Liver (tissue), 9 donors: ENCODE measurements around the gene ZNF768. TPM values are rescaled to one million over a fixed set of nuclear protein-coding genes. Genes with fewer than 3 reads are reported as not detected.
A peak's percentile ranks its signal among the peaks of the same experiment; 100 is the strongest.

Experiments
- DNase-seq: peaks from one replicate; pipeline ENCODE4 v3.0.0-alpha.2; 2017; ENCODE audit warnings: low spot score
- H3K27ac ChIP-seq, 2 donors: one replicate each; pipeline ENCODE4 v1.7.0; 2013; ENCODE audit warnings: inconsistent platforms in 2 of 2, low read length in 2 of 2, control low read depth in 1 of 2, low read depth in 1 of 2, mild to moderate bottlenecking in 1 of 2
- H3K27me3 ChIP-seq, 4 donors: one replicate each; pipeline versions ENCODE4 v1.6.1 to v1.7.0; 2013; ENCODE audit warnings: low read length in 3 of 4, inconsistent platforms in 1 of 4, mild to moderate bottlenecking in 1 of 4, moderate library complexity in 1 of 4; ENCODE audit not compliant: control insufficient read depth in 4 of 4, insufficient read depth in 4 of 4
- H3K36me3 ChIP-seq, 4 donors: one replicate each; pipeline versions ENCODE4 v1.6.1 to v1.7.0; 2013; ENCODE audit warnings: low read length in 3 of 4, mild to moderate bottlenecking in 3 of 4, low read depth in 1 of 4, moderate library complexity in 1 of 4; ENCODE audit not compliant: control insufficient read depth in 4 of 4, insufficient read depth in 3 of 4
- H3K4me1 ChIP-seq, 4 donors: one replicate each; pipeline versions ENCODE4 v1.6.1 to v1.7.0; 2013; ENCODE audit warnings: low read length in 3 of 4, mild to moderate bottlenecking in 3 of 4, moderate library complexity in 1 of 4; ENCODE audit not compliant: control insufficient read depth in 4 of 4, insufficient read depth in 4 of 4
- H3K4me3 ChIP-seq, 3 donors: one replicate each; pipeline versions ENCODE4 v1.6.1 to v1.7.0; 2013; ENCODE audit warnings: low read length in 3 of 3, control low read depth in 1 of 3, low read depth in 1 of 3, mild to moderate bottlenecking in 1 of 3
- H3K9ac ChIP-seq, 2 donors: one replicate each; pipeline ENCODE4 v1.7.0; 2013; ENCODE audit warnings: low read length in 2 of 2, mild to moderate bottlenecking in 2 of 2, moderate library complexity in 2 of 2, control low read depth in 1 of 2, low read depth in 1 of 2
- H3K9me3 ChIP-seq, 4 donors: one replicate each; pipeline versions ENCODE4 v1.6.1 to v1.7.0; 2013; ENCODE audit warnings: low read length in 3 of 4; ENCODE audit not compliant: control insufficient read depth in 4 of 4
- EGR1 ChIP-seq, 2 donors: IDR thresholded peaks; 2 replicates each; pipeline ENCODE4 v1.6.1; 2016 to 2018; ENCODE audit warnings: antibody characterized with exemption in 2 of 2, low read depth in 2 of 2
- FOXA1 ChIP-seq: IDR thresholded peaks from 2 replicates; pipeline ENCODE4 v1.6.1; 2016; ENCODE audit warnings: antibody characterized with exemption
- FOXA2 ChIP-seq: IDR thresholded peaks from 2 replicates; pipeline ENCODE4 v1.6.1; 2016; ENCODE audit warnings: antibody characterized with exemption
- NR2F2 ChIP-seq: IDR thresholded peaks from 2 replicates; pipeline ENCODE4 v1.6.1; 2016; ENCODE audit warnings: antibody characterized with exemption
- RAD21 ChIP-seq, 2 donors: IDR thresholded peaks; 2 replicates each; pipeline ENCODE4 v1.6.1; 2016; ENCODE audit warnings: antibody characterized with exemption in 2 of 2, mild to moderate bottlenecking in 2 of 2
- TAF1 ChIP-seq: conservative IDR thresholded peaks from 2 replicates; pipeline ENCODE4 v1.6.1; 2016; ENCODE audit warnings: antibody characterized with exemption, mild to moderate bottlenecking
- YY1 ChIP-seq: IDR thresholded peaks from 2 replicates; pipeline ENCODE4 v1.6.1; 2016; ENCODE audit warnings: antibody characterized with exemption, mild to moderate bottlenecking
- WGBS: extraction: QIAGEN DNeasy Blood & Tissue Kit; methylation state at CpG from one replicate; pipeline ENCODE4 v1.1.7; 2013; 5-methylcytosine and 5-hydroxymethylcytosine counted together
- polyA plus RNA-seq, 2 donors: library from polyadenylated mRNA; stranded (reverse) in 1 of 2; unstranded in 1 of 2; fragments of 200-250 nt in 1 of 2; fragments of >200 nt in 1 of 2; fragmentation: Nextera tagmentation in 1 of 2; extraction: Ambion mirVana in 1 of 2; gene quantifications; one replicate each; pipeline versions ENCODE4 v1.2.1 to v1.2.3, GENCODE V29; 2013 to 2015
- total RNA-seq, 2 donors: library from RNA; depleted of rRNA; stranded (reverse); fragments of >200 nt; gene quantifications; one replicate each; pipeline ENCODE4 v1.2.3, GENCODE V29; 2014
- TF ChIP-seq, protein P1 (sequence below): IDR thresholded peaks from 2 replicates; pipeline ENCODE4 v1.6.1; 2016; ENCODE audit warnings: antibody characterized with exemption, mild to moderate bottlenecking
- TF ChIP-seq, protein P2 (sequence below): IDR thresholded peaks from 2 replicates; pipeline ENCODE4 v1.6.1; 2016; ENCODE audit warnings: antibody characterized with exemption
- TF ChIP-seq, protein P3 (sequence below): IDR thresholded peaks from 2 replicates; pipeline ENCODE4 v1.6.1; 2016; ENCODE audit warnings: antibody characterized with exemption
- donor health status: healthy.
- donor health status: healthy.
- donor health status: healthy.
- donor health status: healthy.
- donor health status: healthy.

The ZNF768 gene
- total RNA-seq, result 10 to 100 TPM in 1 of 2 donors, 1 to 10 TPM in 1; 8.9 to 12.8 TPM
- 10 to 100 TPM in 1 of 2 donors, 1 to 10 TPM in 1; 2.2 to 16.9 TPM for polyA plus RNA-seq

DNA sequence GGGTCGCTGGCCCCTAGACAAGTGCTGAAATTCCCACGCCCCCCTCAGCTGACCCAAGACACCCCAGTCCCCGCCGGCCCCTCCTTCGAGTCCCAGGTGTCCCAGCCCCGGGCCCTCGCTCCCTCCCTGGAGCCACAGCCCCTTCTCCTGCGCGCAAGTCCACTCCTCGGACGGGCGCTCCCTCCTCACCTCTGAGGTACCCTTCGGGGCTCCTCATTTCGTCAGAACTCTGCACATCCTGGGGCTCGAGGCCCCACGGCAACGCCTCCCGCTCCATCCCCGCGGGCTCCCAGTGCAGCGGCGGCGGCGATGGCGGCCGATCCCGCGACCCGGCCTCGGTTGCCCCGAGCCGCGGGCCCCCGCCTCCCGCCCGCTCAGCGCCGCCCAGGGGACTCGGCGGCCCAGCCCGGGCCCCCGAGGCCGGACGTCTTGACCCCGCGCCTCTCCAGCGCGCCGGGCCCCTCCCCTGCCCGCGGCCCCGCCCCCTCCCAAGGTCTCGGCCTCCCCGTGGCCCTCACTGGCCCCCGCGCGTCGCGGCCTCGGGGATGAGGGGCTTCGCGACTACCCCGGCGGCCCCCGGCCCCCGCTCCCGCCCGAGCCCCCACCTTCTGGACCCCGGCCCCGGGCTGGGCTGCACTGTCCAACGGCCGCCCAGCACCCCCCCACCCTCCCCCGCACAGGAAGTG, at the start of gene ZNF768:
ZNF768 (minus strand) TSS at position 430 of the 686 bp plus-strand sequence; CDS start at position 277, 153 bp downstream.
- H3K36me3 ChIP-seq, result peaks cover 0 to 2% (median 0%) of the 10 kb centered on the region in 4 donors
- peak; percentile 81 for DNase-seq
- TF ChIP-seq FOXA1, result no peak
- TF ChIP-seq, protein P1, sequence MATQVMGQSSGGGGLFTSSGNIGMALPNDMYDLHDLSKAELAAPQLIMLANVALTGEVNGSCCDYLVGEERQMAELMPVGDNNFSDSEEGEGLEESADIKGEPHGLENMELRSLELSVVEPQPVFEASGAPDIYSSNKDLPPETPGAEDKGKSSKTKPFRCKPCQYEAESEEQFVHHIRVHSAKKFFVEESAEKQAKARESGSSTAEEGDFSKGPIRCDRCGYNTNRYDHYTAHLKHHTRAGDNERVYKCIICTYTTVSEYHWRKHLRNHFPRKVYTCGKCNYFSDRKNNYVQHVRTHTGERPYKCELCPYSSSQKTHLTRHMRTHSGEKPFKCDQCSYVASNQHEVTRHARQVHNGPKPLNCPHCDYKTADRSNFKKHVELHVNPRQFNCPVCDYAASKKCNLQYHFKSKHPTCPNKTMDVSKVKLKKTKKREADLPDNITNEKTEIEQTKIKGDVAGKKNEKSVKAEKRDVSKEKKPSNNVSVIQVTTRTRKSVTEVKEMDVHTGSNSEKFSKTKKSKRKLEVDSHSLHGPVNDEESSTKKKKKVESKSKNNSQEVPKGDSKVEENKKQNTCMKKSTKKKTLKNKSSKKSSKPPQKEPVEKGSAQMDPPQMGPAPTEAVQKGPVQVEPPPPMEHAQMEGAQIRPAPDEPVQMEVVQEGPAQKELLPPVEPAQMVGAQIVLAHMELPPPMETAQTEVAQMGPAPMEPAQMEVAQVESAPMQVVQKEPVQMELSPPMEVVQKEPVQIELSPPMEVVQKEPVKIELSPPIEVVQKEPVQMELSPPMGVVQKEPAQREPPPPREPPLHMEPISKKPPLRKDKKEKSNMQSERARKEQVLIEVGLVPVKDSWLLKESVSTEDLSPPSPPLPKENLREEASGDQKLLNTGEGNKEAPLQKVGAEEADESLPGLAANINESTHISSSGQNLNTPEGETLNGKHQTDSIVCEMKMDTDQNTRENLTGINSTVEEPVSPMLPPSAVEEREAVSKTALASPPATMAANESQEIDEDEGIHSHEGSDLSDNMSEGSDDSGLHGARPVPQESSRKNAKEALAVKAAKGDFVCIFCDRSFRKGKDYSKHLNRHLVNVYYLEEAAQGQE, result peak; percentile 27
- TF ChIP-seq RAD21 (IDR thresholded peaks at IDR 0.05), result no peak
- TF ChIP-seq FOXA2, result no peak
- WGBS, result under 1% methylated on average over 73 of the region's 73 CpGs
- H3K27me3 ChIP-seq, result no peaks in the 10 kb centered on the region
- H3K27ac ChIP-seq, result peak within 1 kb of the TSS; percentile 95 to 99
- peak within 1 kb of the TSS; percentile 75 to 82 (median 81) for H3K4me3 ChIP-seq
- H3K4me1 ChIP-seq, result peaks cover 5 to 56% (median 43%) of the 10 kb centered on the region in 4 donors
- H3K9me3 ChIP-seq, result no peaks in the 10 kb centered on the region
- peak within 1 kb of the TSS; percentile 50 to 52 for H3K9ac ChIP-seq

DNA sequence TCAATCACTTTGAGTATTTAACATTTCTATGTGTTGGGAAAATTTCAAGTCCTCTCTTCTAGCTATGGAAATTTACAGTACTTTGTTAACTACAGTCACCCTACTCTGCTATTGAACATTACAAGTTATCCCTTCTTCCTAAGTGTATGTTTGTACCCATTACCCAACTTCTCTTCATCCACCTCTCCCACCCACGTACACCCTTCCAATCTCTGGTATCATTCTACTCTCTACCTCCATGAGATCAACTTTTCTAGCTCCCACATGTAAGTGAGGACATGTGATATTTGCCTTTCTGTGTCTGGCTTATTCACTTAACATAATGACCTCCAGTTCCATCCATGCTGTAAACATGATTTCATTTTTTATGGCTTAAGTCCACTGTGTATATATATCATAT, 48.3 kb upstream of the ZNF768 start:
- no peak for DNase-seq
- no peak overlapping the region for H3K9ac ChIP-seq
- peaks cover 0 to 3% (median 1%) of the 10 kb centered on the region in 4 donors for H3K36me3 ChIP-seq
- no peaks in the 10 kb centered on the region for H3K9me3 ChIP-seq
- peaks cover 3 to 20% (median 13%) of the 10 kb centered on the region in 4 donors for H3K4me1 ChIP-seq
- TF ChIP-seq, protein P1, result no peak
- TF ChIP-seq EGR1 (IDR thresholded peaks at IDR 0.05; ENCODE audit: low read depth in 2 of 2), result no peak
- TF ChIP-seq YY1, result no peak
- no peak for TF ChIP-seq TAF1
- TF ChIP-seq, protein P2, sequence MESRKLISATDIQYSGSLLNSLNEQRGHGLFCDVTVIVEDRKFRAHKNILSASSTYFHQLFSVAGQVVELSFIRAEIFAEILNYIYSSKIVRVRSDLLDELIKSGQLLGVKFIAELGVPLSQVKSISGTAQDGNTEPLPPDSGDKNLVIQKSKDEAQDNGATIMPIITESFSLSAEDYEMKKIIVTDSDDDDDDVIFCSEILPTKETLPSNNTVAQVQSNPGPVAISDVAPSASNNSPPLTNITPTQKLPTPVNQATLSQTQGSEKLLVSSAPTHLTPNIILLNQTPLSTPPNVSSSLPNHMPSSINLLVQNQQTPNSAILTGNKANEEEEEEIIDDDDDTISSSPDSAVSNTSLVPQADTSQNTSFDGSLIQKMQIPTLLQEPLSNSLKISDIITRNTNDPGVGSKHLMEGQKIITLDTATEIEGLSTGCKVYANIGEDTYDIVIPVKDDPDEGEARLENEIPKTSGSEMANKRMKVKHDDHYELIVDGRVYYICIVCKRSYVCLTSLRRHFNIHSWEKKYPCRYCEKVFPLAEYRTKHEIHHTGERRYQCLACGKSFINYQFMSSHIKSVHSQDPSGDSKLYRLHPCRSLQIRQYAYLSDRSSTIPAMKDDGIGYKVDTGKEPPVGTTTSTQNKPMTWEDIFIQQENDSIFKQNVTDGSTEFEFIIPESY, result no peak
- TF ChIP-seq, protein P3, sequence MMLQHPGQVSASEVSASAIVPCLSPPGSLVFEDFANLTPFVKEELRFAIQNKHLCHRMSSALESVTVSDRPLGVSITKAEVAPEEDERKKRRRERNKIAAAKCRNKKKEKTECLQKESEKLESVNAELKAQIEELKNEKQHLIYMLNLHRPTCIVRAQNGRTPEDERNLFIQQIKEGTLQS, result no peak
- no peak for TF ChIP-seq FOXA2
- TF ChIP-seq NR2F2, result no peak
- H3K27ac ChIP-seq, result no peak overlapping the region
- H3K4me3 ChIP-seq, result no peak overlapping the region
- WGBS, result 93% methylated on average over 1 of the region's 1 CpG
- H3K27me3 ChIP-seq, result no peaks in the 10 kb centered on the region
